K562 (cell line): Measurements from ENCODE around the gene LAMA4. TPM values are rescaled to one million over a fixed set of nuclear protein-coding genes. Genes with fewer than 3 reads are reported as not detected.

Experiments
- ATAC-seq: fragments of 200-7000 bp; cut with Tn5 transposase; 3 replicates; pipeline ENCODE4 v1.9.1; 2020; ENCODE audit warnings: moderate library complexity
- BruUV-seq: library from RNA; stranded (reverse); fragments of 400-500 nt; replicated peaks from 2 replicates; lab custom pipeline; 2021; lab: Mats Ljungman, UMichigan
- CTCF ChIA-PET: fragments of 300-600 bp; formaldehyde crosslinking; extraction: SDS; loops from one replicate; lab custom pipeline; 2021; ENCODE audit warnings: low intra/inter-chr PET ratio; lab: Yijun Ruan, JAX
- POLR2A ChIA-PET: fragments of 300-600, 350-650 bp; sonication (Branson Sonifier 250); formaldehyde crosslinking; extraction: SDS; loops from one replicate; lab custom pipeline; 2021; ENCODE audit warnings: antibody characterized with exemption, inconsistent platforms; lab: Yijun Ruan, JAX
- DNase-seq, 4 experiments: peaks; one replicate each; pipeline versions ENCODE4 v3.0.0 to v3.0.0-alpha.2; 2011 to 2018; ENCODE audit warnings: low spot score in 3 of 4, mixed read lengths in 3 of 4; ENCODE audit errors: extremely low read depth in 1 of 4
- FAIRE-seq: peaks from 2 replicates; lab custom pipeline; 2011; peaks lifted over from hg19 to GRCh38; lab: Jason Lieb, UNC
- H2AFZ ChIP-seq: 2 replicates; pipeline ENCODE4 v1.6.0; 2011; ENCODE audit warnings: low read depth, low read length, control low read depth, inconsistent platforms
- H3K27ac ChIP-seq: fragments of 200-600 bp; 3 replicates; pipeline ENCODE4 v1.8.0; 2011; ENCODE audit warnings: low read depth, mild to moderate bottlenecking, control low read depth, inconsistent platforms, low read length, moderate library complexity, mixed read lengths; ENCODE audit errors: extremely low read depth
- H3K27me3 ChIP-seq, 2 experiments: fragments of 300-600 bp in 1 of 2; 2 replicates in 1 of 2; 3 replicates in 1 of 2; pipeline versions ENCODE4 v1.6.0 to v1.8.0; 2011; ENCODE audit warnings: inconsistent platforms in 2 of 2, low read length in 2 of 2, mild to moderate bottlenecking in 1 of 2, mixed read lengths in 1 of 2, moderate library complexity in 1 of 2; ENCODE audit not compliant: control insufficient read depth in 2 of 2, insufficient read depth in 2 of 2
- H3K36me3 ChIP-seq: fragments of 300-600 bp; 3 replicates; pipeline ENCODE4 v1.8.0; 2011; ENCODE audit warnings: mild to moderate bottlenecking, low read length, inconsistent platforms; ENCODE audit not compliant: control insufficient read depth, insufficient read depth
- H3K4me1 ChIP-seq, 2 experiments: fragments of 200-600 bp in 1 of 2; replicated peaks in 1 of 2; 2 replicates in 1 of 2; 3 replicates in 1 of 2; pipeline versions ENCODE4 v1.5.1 to v1.8.0; 2011; ENCODE audit warnings: inconsistent platforms in 2 of 2, low read length in 2 of 2, mild to moderate bottlenecking in 1 of 2, mixed read lengths in 1 of 2, moderate library complexity in 1 of 2; ENCODE audit not compliant: control insufficient read depth in 2 of 2, insufficient read depth in 2 of 2
- H3K4me2 ChIP-seq: 2 replicates; pipeline ENCODE4 v1.6.1; 2011; ENCODE audit warnings: low read length, control low read depth, inconsistent platforms, mixed read lengths; ENCODE audit not compliant: insufficient read depth
- H3K4me3 ChIP-seq: fragments of 200-600 bp; sonication (generic), shearing (Covaris generic); 2 replicates; pipeline ENCODE4 v1.5.1; 2016; ENCODE audit warnings: control low read depth, inconsistent platforms
- H3K79me2 ChIP-seq: fragments of 200-600 bp; 3 replicates; pipeline ENCODE4 v1.8.0; 2011; ENCODE audit warnings: low read length, inconsistent platforms; ENCODE audit not compliant: control insufficient read depth, insufficient read depth
- H3K9ac ChIP-seq, 2 experiments: 2 replicates each; pipeline versions ENCODE4 v1.6.0 to v1.6.1; 2011; ENCODE audit warnings: low read depth in 2 of 2, low read length in 2 of 2, control low read depth in 1 of 2, inconsistent platforms in 1 of 2, mild to moderate bottlenecking in 1 of 2, mixed read lengths in 1 of 2; ENCODE audit not compliant: insufficient read depth in 1 of 2
- H3K9me1 ChIP-seq: one replicate; pipeline ENCODE4 v1.6.0; 2011; ENCODE audit warnings: inconsistent platforms, mild to moderate bottlenecking, low read length, moderate library complexity; ENCODE audit not compliant: control insufficient read depth, insufficient read depth
- H3K9me3 ChIP-seq: replicated peaks from 2 replicates; pipeline ENCODE4 v1.5.1; 2011; ENCODE audit warnings: low read depth, low read length, inconsistent platforms; ENCODE audit not compliant: control insufficient read depth, insufficient read depth
- H4K20me1 ChIP-seq: replicated peaks from 2 replicates; pipeline ENCODE4 v1.6.1; 2011; ENCODE audit warnings: low read length, inconsistent platforms, mixed read lengths; ENCODE audit not compliant: control insufficient read depth, insufficient read depth
- ATF6 ChIP-seq: sonication (generic); formaldehyde crosslinking; IDR thresholded peaks from 2 replicates; pipeline ENCODE4 v1.4.0; 2020; ENCODE audit warnings: mild to moderate bottlenecking, missing genetic modification reagents
- DMBX1 ChIP-seq: fragments of 250-450 bp; sonication (Bioruptor Pico); IDR thresholded peaks from 2 replicates; pipeline ENCODE4 v1.8.0; 2022; ENCODE audit warnings: inconsistent platforms, mild to moderate bottlenecking, moderate library complexity, borderline replicate concordance
- E4F1 ChIP-seq: fragments of 250-450 bp; sonication (Bioruptor Pico); IDR thresholded peaks from 2 replicates; pipeline ENCODE4 v1.5.0; 2021; ENCODE audit warnings: mild to moderate bottlenecking, borderline replicate concordance
- SMAD4 ChIP-seq: fragments of 250-450 bp; sonication (Bioruptor Pico); conservative IDR thresholded peaks from 2 replicates; pipeline ENCODE4 v1.8.0; 2021; ENCODE audit warnings: inconsistent platforms, mild to moderate bottlenecking, moderate library complexity
- TEAD2 ChIP-seq: fragments of 450-650 bp; IDR thresholded peaks from 2 replicates; pipeline ENCODE4 v1.6.1; 2016; ENCODE audit warnings: missing genetic modification characterization, control low read depth, missing compliant biosample characterization
- THAP12 ChIP-seq: fragments of 250-450 bp; sonication (Bioruptor Pico); IDR thresholded peaks from 2 replicates; pipeline ENCODE4 v1.9.0; 2021; ENCODE audit warnings: mild to moderate bottlenecking, inconsistent platforms
- ZBTB7A ChIP-seq: IDR thresholded peaks from 2 replicates; pipeline ENCODE4 v1.6.1; 2011; ENCODE audit warnings: low read depth, mild to moderate bottlenecking, low read length, moderate library complexity, borderline replicate concordance; ENCODE audit not compliant: control insufficient read depth
- ZNF124 ChIP-seq: sonication (generic); formaldehyde crosslinking; IDR thresholded peaks from 2 replicates; pipeline ENCODE4 v1.8.1; 2022; ENCODE audit warnings: missing genetic modification reagents
- ZNF354B ChIP-seq: fragments of 250-450 bp; sonication (Bioruptor Pico); IDR thresholded peaks from 2 replicates; pipeline ENCODE4 v1.4.0; 2020
- WGBS: fragments of 100-300 bp; shearing (Covaris generic); methylation state at CpG from one replicate; pipeline ENCODE4 v1.1.6; 2016; ENCODE audit warnings: low coverage, mixed read lengths; ENCODE audit not compliant: insufficient coverage; ENCODE audit errors: missing lambda C conversion rate; 5-methylcytosine and 5-hydroxymethylcytosine counted together
- in situ Hi-C: fragments of 300-500 bp; cut with MboI; formaldehyde crosslinking; loops from 4 replicates; pipeline ENCODE4 v1.15.0; 2018; ENCODE audit warnings: inconsistent platforms, mixed read lengths
- intact Hi-C: fragments of 100-400 bp; cut with micrococcal nuclease; formaldehyde crosslinking; loops from 2 replicates; pipeline ENCODE4 v1.14.2; 2022
- polyA plus RNA-seq, 8 experiments: library from polyadenylated mRNA; depleted of rRNA in 4 of 8; stranded (reverse) in 5 of 8; unstranded in 3 of 8; fragments of >200 nt; fragmentation: Nextera tagmentation in 2 of 8; fragmentation: Illumina TruSeq in 1 of 8; extraction: Ambion mirVana in 2 of 8; extraction: Trizol in 1 of 8; gene quantifications; 2 replicates each; pipeline versions ENCODE4 v1.2.1 to v1.2.3, GENCODE V29; 2011 to 2014; ENCODE audit warnings: inconsistent platforms in 1 of 8, missing spikeins in 1 of 8
- total RNA-seq, 7 experiments: library from RNA; depleted of rRNA in 6 of 7; stranded (reverse); fragments of >200 nt in 6 of 7; fragmentation: Illumina TruSeq in 2 of 7; extraction: Trizol in 2 of 7; gene quantifications; 2 replicates each; pipeline versions ENCODE4 v1.2.1 to v1.2.3, GENCODE V29; 2011 to 2021; ENCODE audit warnings: low replicate concordance in 1 of 7

Gene LAMA4
- total and polyA plus RNA-seq, 9 of the 15 experiments (the other 6 are each of a cell fraction or from before 2014, with no cell fraction given), result 0.05 to 2.9 (median 0.51) TPM

GRCh38 chr6:112188906-112189305 lies 65.5 kb downstream of the LAMA4 start:
- Histone ChIP-seq H3K4me1 (no peaks in the 10 kb centered on the region), H4K20me1 (no peaks in the 10 kb centered on the region; the same call in 1 of the 2 replicates), H2AFZ (no peak overlapping the region), H3K36me3 (no peaks in the 10 kb centered on the region), H3K9me1 (no peaks in the 10 kb centered on the region), H3K27ac (no peak overlapping the region), H3K9ac (no peak overlapping the region), H3K4me3 (no peak overlapping the region), H3K9me3 (no peaks in the 10 kb centered on the region), H3K27me3 (peaks cover 3 to 4% of the 10 kb centered on the region in 2 experiments; a peak in 3 of 5 replicates), H3K4me2 (no peak overlapping the region), H3K79me2 (no peaks in the 10 kb centered on the region)
- WGBS, result 0% methylated on average over 3 of the region's 3 CpGs
- FAIRE-seq (no peak), ATAC-seq (no peak), DNase-seq (no peak)
- in situ Hi-C loops, result loop anchor here (25.0 kb wide), 1 partner anchor 1723 kb away; no protein-coding TSS in a partner anchor
- CTCF ChIA-PET, result no interaction called here
- POLR2A ChIA-PET, result interaction anchor here (0.8 kb wide), 1 partner anchor 10 kb away, joined by 3 read pairs; no protein-coding TSS in a partner anchor
- TF ChIP-seq ATF6 (CRISPR knock-in tag) (no peak), THAP12 (CRISPR knock-in tag) (no peak), SMAD4 (CRISPR knock-in tag) (no peak), ZBTB7A (no peak), ZNF354B (CRISPR knock-in tag) (no peak), TEAD2 (tag) (no peak), DMBX1 (CRISPR knock-in tag) (no peak), ZNF124 (no peak), E4F1 (CRISPR knock-in tag) (no peak)
- intact Hi-C loops, result loop anchor here (10.0 kb wide), 1 partner anchor 1716 kb away; no protein-coding TSS in a partner anchor
- no TSS peak for BruUV-seq
